ENCODE results near the gene CHRND.

CHRND gene

DNA sequence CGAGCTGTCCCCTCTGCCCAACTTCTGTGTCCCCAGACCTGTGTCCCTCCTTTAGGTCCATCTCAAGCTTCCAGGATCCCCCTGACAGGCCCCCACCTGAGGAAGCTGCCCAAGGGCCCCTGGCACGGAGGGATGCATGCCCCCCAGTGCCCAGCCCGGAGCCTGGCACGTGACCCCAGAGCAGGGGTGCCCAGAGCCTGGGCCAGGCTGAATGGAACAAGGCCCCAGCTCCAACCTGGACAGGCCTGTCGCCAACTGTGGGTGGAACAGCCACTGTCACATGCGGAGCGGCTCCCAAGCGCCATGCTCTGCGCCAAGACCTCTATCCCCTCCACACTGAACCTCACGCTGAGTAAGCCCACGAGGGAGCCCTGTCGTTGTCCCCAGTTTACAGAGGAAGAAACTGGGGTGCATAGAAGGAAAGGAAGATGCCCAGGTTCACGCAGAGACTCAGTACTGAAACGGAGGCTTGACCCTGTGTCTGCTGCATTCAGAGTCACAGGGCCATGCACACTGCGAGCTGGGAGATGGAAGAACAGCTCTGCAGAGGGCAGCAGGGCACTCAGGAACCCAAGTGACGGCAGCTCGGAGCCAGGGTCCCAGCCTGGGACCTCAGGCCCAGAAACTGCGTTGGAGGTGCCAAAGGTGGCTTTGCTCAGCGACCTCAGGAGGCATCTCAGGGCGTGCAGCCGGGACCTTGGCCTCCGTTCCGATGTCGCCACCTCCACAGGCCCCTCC is 32.8 kb upstream of the CHRND start:
- Histone ChIP-seq H3K9ac (ENCODE audit: low read depth, low read length) (no peak overlapping the region), H3K36me3 (ENCODE audit: insufficient read depth, low read length) (no peaks in the 10 kb centered on the region), H3K4me1 (ENCODE audit: insufficient read depth, low read length) (peaks cover 18% of the 10 kb centered on the region), H3K9me3 (ENCODE audit: control insufficient read depth, insufficient read depth, low read length) (no peaks in the 10 kb centered on the region)

DNA sequence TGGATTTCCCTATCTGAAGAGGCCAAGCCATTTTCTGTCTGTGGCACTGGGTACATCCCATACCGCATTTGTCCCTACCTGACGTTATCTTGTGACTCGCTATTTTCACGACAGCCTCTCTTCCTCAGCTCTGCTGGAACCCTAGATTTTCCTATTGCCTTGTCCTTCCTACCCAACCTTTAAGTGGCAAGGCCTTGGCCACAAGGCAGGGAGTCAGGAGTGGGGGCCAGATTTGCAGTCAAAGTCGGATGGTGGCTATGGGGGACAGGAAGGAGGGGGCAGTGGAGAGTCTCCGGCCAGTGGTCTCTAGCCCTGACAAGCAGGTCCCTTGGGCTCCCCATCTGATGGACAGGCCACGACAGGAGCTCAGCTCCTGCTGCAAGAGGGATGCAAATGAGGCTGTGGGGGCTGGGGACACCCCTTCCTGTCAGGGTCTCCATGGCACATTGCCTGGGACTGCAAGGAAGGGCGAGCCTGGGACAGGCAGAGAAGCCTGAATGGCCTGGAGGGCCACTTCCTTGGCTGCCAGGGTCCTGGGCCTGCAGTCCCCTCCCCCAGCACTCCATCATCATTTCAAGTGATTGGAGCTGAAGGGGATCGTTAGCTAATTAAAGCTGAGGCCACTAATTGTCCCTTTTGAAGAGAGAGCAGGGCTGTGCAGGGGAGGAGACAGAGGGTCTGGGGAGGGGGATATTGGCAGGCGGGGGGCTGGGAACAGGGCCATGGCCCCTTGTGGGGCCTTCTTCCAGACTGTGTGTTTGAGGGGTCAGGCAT is 32.1 kb upstream of the CHRND start:
- Histone ChIP-seq H3K9ac (ENCODE audit: low read depth, low read length) (no peak overlapping the region), H3K4me1 (ENCODE audit: insufficient read depth, low read length) (peaks cover 15% of the 10 kb centered on the region; the same call in 1 of the 2 replicates), H3K36me3 (ENCODE audit: insufficient read depth, low read length) (no peaks in the 10 kb centered on the region), H3K9me3 (ENCODE audit: control insufficient read depth, insufficient read depth, low read length) (no peaks in the 10 kb centered on the region)

DNA sequence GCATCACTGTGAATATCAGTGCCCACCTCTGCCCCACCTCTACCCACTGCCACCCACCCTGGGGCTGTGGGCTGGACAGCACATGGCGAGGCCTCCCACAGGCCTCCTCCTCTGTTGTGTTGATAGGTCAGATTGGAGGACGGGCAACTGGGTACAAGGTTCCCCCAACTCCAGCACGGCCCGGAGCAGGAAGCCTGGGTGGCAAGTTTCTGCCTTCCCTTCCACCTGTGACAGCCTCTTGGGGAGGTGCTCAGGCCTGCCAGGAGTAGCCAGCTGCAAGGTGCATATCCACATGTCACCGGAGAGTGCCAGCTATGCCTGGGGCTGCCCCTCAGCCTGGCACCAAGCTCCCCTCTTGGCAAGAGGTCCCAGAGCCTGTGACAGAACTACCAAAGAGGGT is 31.4 kb upstream of the CHRND start:
- peaks cover 8% of the 10 kb centered on the region; the same call in 1 of the 2 replicates for H3K4me1 ChIP-seq (ENCODE audit: insufficient read depth, low read length)
- H3K9ac ChIP-seq (ENCODE audit: low read depth, low read length): no peak overlapping the region
- H3K36me3 ChIP-seq (ENCODE audit: insufficient read depth, low read length): no peaks in the 10 kb centered on the region
- H3K9me3 ChIP-seq (ENCODE audit: control insufficient read depth, insufficient read depth, low read length): no peaks in the 10 kb centered on the region

DNA sequence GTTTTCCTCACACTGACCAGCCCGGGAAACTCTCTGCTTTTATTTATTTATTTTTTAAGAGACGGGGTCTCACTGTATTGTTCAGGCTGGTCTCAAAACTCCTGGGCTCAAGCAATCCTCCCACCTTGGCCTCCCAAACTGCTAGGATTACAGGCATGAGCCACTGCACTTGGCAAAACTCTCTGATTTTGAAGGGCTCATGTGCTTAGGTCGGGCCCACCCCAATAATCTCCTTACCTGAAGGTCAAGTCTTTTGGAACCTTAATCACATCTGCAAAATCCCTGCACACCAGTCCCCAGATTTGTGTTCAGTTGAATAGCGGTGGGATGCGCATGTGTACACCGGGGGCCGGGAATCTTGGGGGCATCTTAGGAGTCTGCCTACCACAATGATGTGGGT is 30.7 kb upstream of the CHRND start:
- Histone ChIP-seq H3K9ac (ENCODE audit: low read depth, low read length) (no peak overlapping the region), H3K36me3 (ENCODE audit: insufficient read depth, low read length) (no peaks in the 10 kb centered on the region), H3K9me3 (ENCODE audit: control insufficient read depth, insufficient read depth, low read length) (no peaks in the 10 kb centered on the region), H3K4me1 (ENCODE audit: insufficient read depth, low read length) (peaks cover 6% of the 10 kb centered on the region; the same call in 1 of the 2 replicates)

DNA sequence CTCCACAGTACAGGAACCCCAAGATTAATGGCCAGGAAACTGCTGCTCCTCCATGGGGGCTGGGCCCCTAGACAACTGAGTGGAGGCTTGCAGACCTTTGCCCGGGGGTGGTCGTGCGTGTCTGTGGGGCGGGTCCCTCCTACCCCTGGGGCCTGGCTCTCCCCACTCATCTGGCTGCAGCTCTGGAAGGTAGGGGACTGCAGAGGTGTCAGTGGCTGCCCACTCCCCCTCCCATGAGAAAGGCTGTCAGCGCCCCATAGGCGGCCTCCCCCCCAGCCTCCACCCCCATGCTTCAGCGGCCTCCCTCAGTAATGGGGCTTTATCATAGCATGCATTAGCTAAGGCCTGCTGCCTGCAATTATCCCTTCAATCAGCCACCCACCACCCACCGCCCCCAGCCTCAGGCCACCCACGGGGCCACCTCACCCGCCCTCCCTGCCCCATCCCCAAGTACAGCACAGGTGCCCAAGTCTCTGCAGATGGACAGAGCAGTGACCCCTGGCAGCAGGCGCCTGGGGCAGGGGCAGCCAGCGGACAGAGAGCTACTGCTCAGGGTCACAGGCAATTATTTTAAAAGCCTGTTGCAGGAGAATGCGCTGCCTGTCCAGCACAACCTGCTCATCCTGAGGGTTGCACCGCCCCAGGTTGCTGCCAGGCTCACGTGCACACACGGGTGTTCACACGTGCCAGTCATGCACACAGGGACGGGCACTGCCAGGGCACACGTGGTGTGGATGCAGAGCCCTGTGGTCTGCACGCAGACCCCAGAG is 29.3 kb upstream of the CHRND start:
- Histone ChIP-seq H3K9ac (ENCODE audit: low read depth, low read length) (no peak overlapping the region), H3K36me3 (ENCODE audit: insufficient read depth, low read length) (no peaks in the 10 kb centered on the region), H3K4me1 (ENCODE audit: insufficient read depth, low read length) (peaks cover 7% of the 10 kb centered on the region; the same call in 1 of the 2 replicates)

DNA sequence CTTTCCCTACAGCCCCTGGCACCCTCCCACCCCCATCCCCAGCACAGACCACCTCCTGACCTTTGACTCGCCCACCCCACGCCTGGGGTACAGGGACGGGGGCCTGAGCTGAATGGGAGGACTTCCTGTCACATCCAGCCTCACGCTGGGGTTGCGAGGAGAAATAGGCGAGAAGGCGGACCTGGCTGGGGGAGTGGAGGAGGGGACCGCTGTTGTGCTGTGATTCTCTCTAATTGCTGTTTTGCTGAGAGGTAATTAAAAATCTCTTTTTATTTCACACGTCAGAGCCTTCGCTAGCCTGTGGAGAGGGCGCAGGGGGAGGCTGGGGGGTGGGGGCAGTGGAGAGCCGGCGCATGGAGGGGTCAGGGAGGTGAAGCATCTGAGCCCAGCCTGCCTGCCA is 28.6 kb upstream of the CHRND start:
- no peaks in the 10 kb centered on the region for H3K36me3 ChIP-seq (ENCODE audit: insufficient read depth, low read length)
- no peak overlapping the region for H3K9ac ChIP-seq (ENCODE audit: low read depth, low read length)

More for the DNA sequence above, 29.3 kb upstream of the CHRND start:
- no peaks in the 10 kb centered on the region for H3K9me3 ChIP-seq (ENCODE audit: control insufficient read depth, insufficient read depth, low read length)

DNA sequence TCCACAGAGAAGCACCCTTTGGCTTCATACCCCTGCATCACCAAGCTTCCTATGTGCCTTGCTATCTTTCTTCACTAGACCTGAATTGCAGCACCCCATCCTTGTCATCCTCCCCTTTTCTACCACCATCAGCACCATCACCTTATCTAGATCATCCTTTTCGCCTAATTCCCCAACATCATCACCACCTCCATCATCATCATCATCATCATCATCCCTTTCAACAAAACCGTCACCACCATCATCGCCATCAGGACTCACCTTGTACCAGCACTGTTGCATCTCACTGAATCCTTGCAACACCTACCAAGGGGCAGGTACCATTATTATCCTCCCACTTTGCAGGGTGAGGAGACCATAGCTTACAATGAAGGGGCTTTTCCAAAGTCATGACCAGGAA is 27.5 kb upstream of the CHRND start:
- H3K9ac ChIP-seq (ENCODE audit: low read depth, low read length): no peak overlapping the region
- no peaks in the 10 kb centered on the region for H3K9me3 ChIP-seq (ENCODE audit: control insufficient read depth, insufficient read depth, low read length)
- H3K36me3 ChIP-seq (ENCODE audit: insufficient read depth, low read length): no peaks in the 10 kb centered on the region
- peaks cover 10% of the 10 kb centered on the region; the same call in 1 of the 2 replicates for H3K4me1 ChIP-seq (ENCODE audit: insufficient read depth, low read length)

More for the DNA sequence above, 28.6 kb upstream of the CHRND start:
- Histone ChIP-seq H3K4me1 (ENCODE audit: insufficient read depth, low read length) (peaks cover 10% of the 10 kb centered on the region; the same call in 1 of the 2 replicates), H3K9me3 (ENCODE audit: control insufficient read depth, insufficient read depth, low read length) (no peaks in the 10 kb centered on the region)

DNA sequence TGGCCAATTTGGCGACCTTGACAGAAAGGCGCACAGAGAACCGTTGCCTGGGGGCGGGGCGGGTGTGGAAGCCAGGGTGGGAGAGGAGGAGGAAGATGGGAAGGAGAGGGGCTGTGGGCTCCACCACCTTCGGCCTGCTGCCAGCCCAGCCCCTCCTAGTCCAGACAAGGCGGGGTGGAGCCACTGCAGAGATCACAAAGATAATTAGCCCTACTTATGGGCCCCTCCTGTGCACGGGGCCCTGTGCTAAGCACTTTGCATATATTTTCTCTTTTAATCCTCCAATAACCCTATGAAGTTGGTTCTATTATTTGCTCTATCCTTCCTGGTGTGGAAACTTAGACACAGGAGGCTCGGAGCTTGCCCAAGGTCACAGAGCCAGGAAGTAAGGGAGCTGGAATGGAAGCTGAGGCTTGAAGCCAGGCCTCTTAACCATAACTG is 24.6 kb upstream of the CHRND start:
- Histone ChIP-seq H3K4me1 (ENCODE audit: insufficient read depth, low read length) (peaks cover 12% of the 10 kb centered on the region; the same call in 1 of the 2 replicates), H3K36me3 (ENCODE audit: insufficient read depth, low read length) (no peaks in the 10 kb centered on the region), H3K9me3 (ENCODE audit: control insufficient read depth, insufficient read depth, low read length) (no peaks in the 10 kb centered on the region; the same call in 1 of the 2 replicates), H3K9ac (ENCODE audit: low read depth, low read length) (no peak overlapping the region)

DNA sequence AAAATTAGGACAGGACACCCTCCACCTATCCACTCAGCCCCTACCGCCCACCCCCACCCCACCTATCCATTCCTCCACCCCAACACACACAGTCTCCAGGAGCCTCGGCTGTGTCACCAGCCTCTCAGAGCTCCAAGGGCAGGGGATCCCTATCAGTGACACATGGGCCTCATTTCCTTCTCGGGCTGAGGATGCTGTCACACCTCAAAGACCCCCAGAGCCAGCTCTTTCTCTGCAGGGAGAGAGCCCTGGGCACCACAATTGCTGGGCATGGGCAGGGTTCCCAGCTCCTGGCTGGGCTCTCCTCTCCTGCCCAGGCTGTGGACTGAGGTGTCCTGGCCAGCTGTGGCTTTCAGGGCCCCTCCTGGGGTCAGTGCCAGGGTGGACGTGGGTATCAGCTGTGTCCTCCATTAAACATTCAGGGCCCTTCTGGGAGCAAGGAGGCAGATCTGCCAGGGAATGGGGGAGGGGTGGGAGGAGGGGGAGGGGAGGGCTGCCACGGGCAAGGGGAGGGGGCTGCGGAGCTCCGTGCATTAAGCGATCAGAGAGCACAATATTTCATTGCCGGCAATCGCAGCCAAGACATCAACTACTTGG is 24.1 kb upstream of the CHRND start:
- H3K9ac ChIP-seq (ENCODE audit: low read depth, low read length): peak overlapping the region; percentile 66; the same call in 1 of the 2 replicates
- H3K9me3 ChIP-seq (ENCODE audit: control insufficient read depth, insufficient read depth, low read length): no peaks in the 10 kb centered on the region; the same call in 1 of the 2 replicates
- H3K36me3 ChIP-seq (ENCODE audit: insufficient read depth, low read length): no peaks in the 10 kb centered on the region
- H3K4me1 ChIP-seq (ENCODE audit: insufficient read depth, low read length): peaks cover 12% of the 10 kb centered on the region; the same call in 1 of the 2 replicates

DNA sequence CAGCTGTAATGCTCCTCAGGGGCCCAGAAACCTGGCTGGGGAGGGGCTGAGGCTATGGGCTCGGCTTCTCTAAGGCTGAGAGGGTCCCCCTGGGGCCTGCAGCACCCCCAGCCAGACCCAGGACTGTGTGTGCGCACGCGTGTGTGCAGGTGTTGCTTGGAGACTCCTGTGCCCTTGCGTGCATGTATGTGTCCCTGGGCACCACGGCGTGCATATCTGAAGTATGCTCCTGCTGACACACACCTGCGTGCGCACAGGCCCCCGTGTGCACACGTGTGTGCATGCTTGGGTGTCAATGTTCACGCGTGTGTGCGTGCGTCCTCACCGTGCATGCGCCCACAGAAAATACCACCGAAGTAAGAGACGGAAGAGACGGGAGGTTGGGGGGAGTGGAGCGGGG is 23.4 kb upstream of the CHRND start:
- Histone ChIP-seq H3K36me3 (ENCODE audit: insufficient read depth, low read length) (no peaks in the 10 kb centered on the region), H3K4me1 (ENCODE audit: insufficient read depth, low read length) (peaks cover 12% of the 10 kb centered on the region; the same call in 1 of the 2 replicates), H3K9me3 (ENCODE audit: control insufficient read depth, insufficient read depth, low read length) (no peaks in the 10 kb centered on the region; the same call in 1 of the 2 replicates), H3K9ac (ENCODE audit: low read depth, low read length) (peak overlapping the region; percentile 66; the same call in 1 of the 2 replicates)

DNA sequence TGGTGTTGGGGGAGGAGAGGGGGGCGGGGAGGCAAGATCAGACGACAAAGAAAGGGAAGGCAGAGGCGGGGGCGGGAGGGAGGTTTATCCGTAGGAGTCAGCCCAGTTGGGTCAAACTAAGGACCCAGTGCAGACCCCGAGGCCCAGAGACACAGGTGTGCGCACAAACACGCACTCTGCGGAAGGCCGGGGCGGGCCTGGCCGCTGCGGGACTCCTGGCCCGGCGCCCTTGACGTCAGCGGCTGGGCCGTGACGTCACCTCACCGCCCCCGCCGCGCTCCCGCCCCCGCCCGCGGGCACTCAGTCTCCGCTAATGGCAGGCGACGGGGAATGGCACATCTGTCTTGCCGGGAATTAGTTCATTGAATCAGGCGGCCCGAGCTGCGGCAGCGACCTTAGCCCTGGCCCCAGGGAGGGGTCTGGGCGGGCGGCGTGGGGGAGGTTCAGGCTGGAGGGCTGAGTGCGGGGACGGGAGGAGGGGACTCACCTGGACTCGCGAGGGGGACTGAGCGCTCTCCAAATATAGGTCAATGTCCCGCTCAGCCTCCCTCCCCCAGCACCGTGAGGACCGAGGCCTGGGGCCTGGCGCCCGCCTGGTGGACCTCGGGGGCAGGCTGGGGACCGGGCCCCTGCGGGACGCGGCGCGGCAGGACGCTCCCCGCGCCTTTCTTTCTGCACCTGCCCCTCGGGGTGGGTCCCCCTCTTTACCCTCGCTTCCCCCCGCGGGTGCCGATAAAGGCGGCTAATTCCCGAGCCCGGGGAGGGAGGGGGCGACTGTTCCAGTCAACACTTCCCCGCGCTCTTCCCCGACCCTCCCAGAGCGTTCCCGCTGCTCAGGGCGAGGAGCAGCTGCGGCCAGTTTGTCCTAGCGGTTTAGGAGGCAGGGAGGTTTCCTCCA is 22.8 kb upstream of the CHRND start:
- Histone ChIP-seq H3K4me1 (ENCODE audit: insufficient read depth, low read length) (peaks cover 12% of the 10 kb centered on the region; the same call in 1 of the 2 replicates), H3K9me3 (ENCODE audit: control insufficient read depth, insufficient read depth, low read length) (no peaks in the 10 kb centered on the region; the same call in 1 of the 2 replicates), H3K36me3 (ENCODE audit: insufficient read depth, low read length) (no peaks in the 10 kb centered on the region), H3K9ac (ENCODE audit: low read depth, low read length) (peak overlapping the region; percentile 66; the same call in 1 of the 2 replicates)

DNA sequence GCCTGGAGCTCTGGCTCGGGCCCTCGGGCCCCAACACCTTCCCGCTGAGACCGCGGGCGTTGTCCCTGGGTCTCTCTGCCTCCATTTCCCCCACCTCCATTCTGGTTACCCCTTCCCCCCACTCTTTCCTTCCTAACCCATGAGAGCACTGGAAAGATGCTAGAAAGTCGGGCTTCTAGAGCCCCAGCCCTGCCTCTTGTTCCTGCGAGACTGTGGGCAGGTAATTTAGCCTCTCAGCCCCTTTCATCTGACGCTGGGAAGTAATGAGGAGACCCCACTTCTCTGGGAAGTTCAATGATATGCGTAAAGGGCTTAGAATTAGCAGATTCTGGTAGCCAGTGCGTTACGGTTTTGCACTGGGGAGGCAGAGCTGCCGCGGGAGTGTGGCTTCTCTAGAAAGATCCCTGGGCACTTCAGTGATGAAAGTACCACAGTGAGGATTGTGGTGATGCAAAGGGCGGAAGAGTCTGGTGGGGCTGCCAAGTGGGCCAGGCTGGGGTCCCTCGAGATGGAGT is 22.1 kb upstream of the CHRND start:
- Histone ChIP-seq H3K36me3 (ENCODE audit: insufficient read depth, low read length) (no peaks in the 10 kb centered on the region), H3K9me3 (ENCODE audit: control insufficient read depth, insufficient read depth, low read length) (no peaks in the 10 kb centered on the region; the same call in 1 of the 2 replicates), H3K9ac (ENCODE audit: low read depth, low read length) (peak overlapping the region; percentile 66; the same call in 1 of the 2 replicates), H3K4me1 (ENCODE audit: insufficient read depth, low read length) (peaks cover 12% of the 10 kb centered on the region; the same call in 1 of the 2 replicates)

DNA sequence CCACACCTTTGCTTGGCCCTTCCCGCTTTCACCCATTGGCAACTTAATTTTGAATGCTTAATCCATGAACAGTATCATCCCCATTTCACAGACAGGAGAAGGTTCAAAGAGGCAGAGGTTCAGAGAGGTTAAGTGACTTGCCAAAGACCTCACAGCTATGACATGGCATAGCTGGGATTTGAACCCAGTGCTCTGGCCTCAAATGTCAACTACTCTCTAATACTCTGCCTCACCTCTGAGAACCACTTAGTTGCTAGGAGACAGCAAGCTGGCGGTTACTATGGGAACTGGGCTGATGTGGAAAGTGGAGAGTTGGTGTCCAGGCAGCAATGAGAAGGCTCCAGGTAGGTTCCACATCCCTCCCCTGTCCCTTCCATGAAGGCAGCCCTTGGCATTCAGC is 21.5 kb upstream of the CHRND start:
- H3K36me3 ChIP-seq (ENCODE audit: insufficient read depth, low read length): no peaks in the 10 kb centered on the region
- peaks cover 12% of the 10 kb centered on the region; the same call in 1 of the 2 replicates for H3K4me1 ChIP-seq (ENCODE audit: insufficient read depth, low read length)
- H3K9me3 ChIP-seq (ENCODE audit: control insufficient read depth, insufficient read depth, low read length): no peaks in the 10 kb centered on the region; the same call in 1 of the 2 replicates

More for the DNA sequence above, 21.5 kb upstream of the CHRND start:
- H3K9ac ChIP-seq (ENCODE audit: low read depth, low read length): no peak overlapping the region

Data from ES-I3 (cell line).